ENCODE data around the gene AFAP1L1. TPM values are rescaled to one million over a fixed set of nuclear protein-coding genes. Genes with fewer than 3 reads are reported as not detected.

Gene AFAP1L1
- total and polyA plus RNA-seq, 2 experiments from 2014 or later, result 1.2 to 2.3 TPM

DNA sequence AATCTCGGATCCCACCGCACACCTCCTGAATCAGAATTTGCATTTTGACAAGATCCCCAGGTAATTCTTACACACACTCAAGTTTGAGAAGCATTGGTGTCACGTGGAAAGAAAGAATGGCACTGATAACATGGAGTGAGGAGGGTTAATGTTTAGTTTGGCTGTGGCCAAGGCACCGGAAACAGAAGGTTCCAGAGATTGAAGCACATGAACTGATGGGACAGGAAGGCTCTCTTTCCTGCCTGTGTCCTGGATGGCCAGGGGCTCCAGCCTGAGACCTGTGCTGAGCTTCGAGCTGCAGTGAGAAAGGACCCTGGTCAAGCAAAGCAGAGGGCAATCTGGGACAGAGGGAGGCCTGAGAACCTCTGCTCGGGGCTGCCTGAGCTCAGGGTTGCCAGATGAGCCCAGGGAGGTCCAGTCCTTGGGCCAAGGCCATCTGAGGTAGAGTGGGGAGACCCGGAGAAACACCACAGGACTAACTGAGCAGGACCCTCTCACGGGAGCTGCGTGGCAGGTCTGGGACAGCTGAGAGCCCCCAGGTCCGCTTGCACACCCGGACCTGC is 27.3 kb downstream of the AFAP1L1 start:
- no peak overlapping the region for H2AFZ ChIP-seq
- H3K27ac ChIP-seq, result no peak overlapping the region
- H3K9me2 ChIP-seq (replicated peaks; ENCODE audit: insufficient read depth), result no peaks in the 10 kb centered on the region
- H3K27me3 ChIP-seq, result no peaks in the 10 kb centered on the region
- WGBS (ENCODE audit: low lambda C conversion rate, missing lambda C conversion rate), result 87% methylated on average over 11 of the region's 11 CpGs
- H3K4me1 ChIP-seq (ENCODE audit: insufficient read depth), result peaks cover 13% of the 10 kb centered on the region
- H4K20me1 ChIP-seq (ENCODE audit: insufficient read depth, poor library complexity, severe bottlenecking), result no peaks in the 10 kb centered on the region
- TF ChIP-seq, protein P1, sequence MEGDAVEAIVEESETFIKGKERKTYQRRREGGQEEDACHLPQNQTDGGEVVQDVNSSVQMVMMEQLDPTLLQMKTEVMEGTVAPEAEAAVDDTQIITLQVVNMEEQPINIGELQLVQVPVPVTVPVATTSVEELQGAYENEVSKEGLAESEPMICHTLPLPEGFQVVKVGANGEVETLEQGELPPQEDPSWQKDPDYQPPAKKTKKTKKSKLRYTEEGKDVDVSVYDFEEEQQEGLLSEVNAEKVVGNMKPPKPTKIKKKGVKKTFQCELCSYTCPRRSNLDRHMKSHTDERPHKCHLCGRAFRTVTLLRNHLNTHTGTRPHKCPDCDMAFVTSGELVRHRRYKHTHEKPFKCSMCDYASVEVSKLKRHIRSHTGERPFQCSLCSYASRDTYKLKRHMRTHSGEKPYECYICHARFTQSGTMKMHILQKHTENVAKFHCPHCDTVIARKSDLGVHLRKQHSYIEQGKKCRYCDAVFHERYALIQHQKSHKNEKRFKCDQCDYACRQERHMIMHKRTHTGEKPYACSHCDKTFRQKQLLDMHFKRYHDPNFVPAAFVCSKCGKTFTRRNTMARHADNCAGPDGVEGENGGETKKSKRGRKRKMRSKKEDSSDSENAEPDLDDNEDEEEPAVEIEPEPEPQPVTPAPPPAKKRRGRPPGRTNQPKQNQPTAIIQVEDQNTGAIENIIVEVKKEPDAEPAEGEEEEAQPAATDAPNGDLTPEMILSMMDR (IDR thresholded peaks at IDR 0.05; ENCODE audit: poor library complexity), result no peak
- no peak for TF ChIP-seq EZH2phosphoT487 (IDR thresholded peaks at IDR 0.05; ENCODE audit: low read depth, severe bottlenecking, unreplicated experiment)
- no peak for TF ChIP-seq EZH2 (IDR thresholded peaks at IDR 0.05; ENCODE audit: borderline replicate concordance)
- DNase-seq (ENCODE audit: low spot score), result no peak
- no peak overlapping the region for H3K4me3 ChIP-seq
- no peaks in the 10 kb centered on the region for H3K9me3 ChIP-seq (ENCODE audit: low read depth)
- H3K79me2 ChIP-seq, result no peaks in the 10 kb centered on the region
- H3K4me2 ChIP-seq, result no peak overlapping the region
- H3K36me3 ChIP-seq (replicated peaks; ENCODE audit: insufficient read depth, low read depth), result no peaks in the 10 kb centered on the region

DNA sequence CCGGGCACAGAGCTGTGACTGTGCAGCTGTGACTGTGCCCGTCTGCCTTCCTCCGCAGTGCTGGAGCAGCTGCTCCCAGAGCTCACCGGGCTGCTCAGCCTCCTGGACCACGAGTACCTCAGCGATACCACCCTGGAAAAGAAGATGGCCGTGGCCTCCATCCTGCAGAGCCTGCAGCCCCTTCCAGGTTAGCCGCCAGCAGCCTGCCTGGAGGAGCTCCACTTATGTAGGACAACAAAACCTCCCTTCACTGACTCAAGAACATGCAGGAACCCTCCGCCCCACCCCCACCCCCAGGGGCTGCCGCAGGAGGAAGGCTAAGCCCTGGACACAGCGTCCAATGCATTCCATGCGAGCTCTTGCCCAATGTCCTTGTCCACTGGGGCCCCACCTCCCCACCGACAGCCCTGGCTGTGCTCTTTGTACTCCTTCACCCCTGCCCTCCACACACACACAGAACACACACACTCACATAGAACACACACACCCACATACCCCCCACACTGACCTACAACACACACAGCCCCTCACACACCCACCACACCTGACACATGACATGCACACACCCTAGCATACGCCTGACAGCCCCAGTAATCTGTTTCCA is 27.9 kb downstream of the AFAP1L1 start:
- H3K9me3 ChIP-seq (ENCODE audit: low read depth), result no peaks in the 10 kb centered on the region
- no peak for TF ChIP-seq EZH2phosphoT487 (IDR thresholded peaks at IDR 0.05; ENCODE audit: low read depth, severe bottlenecking, unreplicated experiment)
- TF ChIP-seq, protein P1 (IDR thresholded peaks at IDR 0.05; ENCODE audit: poor library complexity), result no peak
- H3K27me3 ChIP-seq, result no peaks in the 10 kb centered on the region
- no peaks in the 10 kb centered on the region for H3K36me3 ChIP-seq (replicated peaks; ENCODE audit: insufficient read depth, low read depth)
- no peak overlapping the region for H3K27ac ChIP-seq
- H3K4me2 ChIP-seq, result no peak overlapping the region
- no peaks in the 10 kb centered on the region for H3K9me2 ChIP-seq (replicated peaks; ENCODE audit: insufficient read depth)
- H3K4me3 ChIP-seq, result no peak overlapping the region
- no peaks in the 10 kb centered on the region for H4K20me1 ChIP-seq (ENCODE audit: insufficient read depth, poor library complexity, severe bottlenecking)
- no peak overlapping the region for H2AFZ ChIP-seq
- no peak for DNase-seq (ENCODE audit: low spot score)
- peaks cover 13% of the 10 kb centered on the region for H3K4me1 ChIP-seq (ENCODE audit: insufficient read depth)
- H3K79me2 ChIP-seq, result no peaks in the 10 kb centered on the region
- WGBS (ENCODE audit: low lambda C conversion rate, missing lambda C conversion rate), result 86% methylated on average over 14 of the region's 14 CpGs

DNA sequence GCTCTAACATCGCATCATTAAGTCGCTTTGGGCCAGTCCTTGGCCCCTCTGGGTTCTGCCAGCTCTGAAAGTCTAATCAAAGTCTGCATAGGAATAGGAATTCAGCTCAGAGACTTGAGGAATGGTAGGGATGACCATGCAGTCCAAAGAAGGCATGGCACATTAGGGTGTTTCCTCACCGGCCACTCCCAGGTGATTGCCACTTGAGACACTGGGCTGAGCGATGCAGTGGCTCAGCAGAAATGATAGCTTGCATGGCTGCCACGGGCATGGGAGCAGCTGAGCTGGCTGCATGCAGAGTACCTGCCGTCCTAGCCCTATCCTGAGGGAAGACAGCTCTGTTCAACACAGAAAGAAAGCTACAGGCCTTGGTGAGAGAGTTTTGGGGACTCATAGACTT is 28.8 kb downstream of the AFAP1L1 start:
- Histone ChIP-seq H3K36me3 (replicated peaks; ENCODE audit: insufficient read depth, low read depth) (no peaks in the 10 kb centered on the region), H3K27ac (no peak overlapping the region), H3K4me1 (ENCODE audit: insufficient read depth) (peaks cover 13% of the 10 kb centered on the region), H4K20me1 (ENCODE audit: insufficient read depth, poor library complexity, severe bottlenecking) (no peaks in the 10 kb centered on the region), H3K4me2 (no peak overlapping the region), H3K27me3 (no peaks in the 10 kb centered on the region), H3K9me2 (replicated peaks; ENCODE audit: insufficient read depth) (no peaks in the 10 kb centered on the region), H3K9me3 (ENCODE audit: low read depth) (no peaks in the 10 kb centered on the region), H2AFZ (no peak overlapping the region), H3K79me2 (no peaks in the 10 kb centered on the region), H3K4me3 (no peak overlapping the region)
- TF ChIP-seq, protein P1 (IDR thresholded peaks at IDR 0.05; ENCODE audit: poor library complexity), result no peak
- 87% methylated on average over 6 of the region's 6 CpGs for WGBS (ENCODE audit: low lambda C conversion rate, missing lambda C conversion rate)
- DNase-seq (ENCODE audit: low spot score), result no peak
